ENCODE measurements around the gene CUL3. TPM values are rescaled to one million over a fixed set of nuclear protein-coding genes. Genes with fewer than 3 reads are reported as not detected.

Gene CUL3
- total and polyA plus RNA-seq, 10 of the 15 experiments (the other 5 are each of a cell fraction or from before 2014, with no cell fraction given), result 22.0 to 95.4 (median 53.4) TPM

GRCh38 chr2:224448236-224448635 lies 136.9 kb downstream of the CUL3 start:
- Histone ChIP-seq H3K27ac (ENCODE audit: control insufficient read depth, insufficient read depth) (no peak overlapping the region), H2AFZ (ENCODE audit: control insufficient read depth, low read depth, low read length) (no peak overlapping the region), H3K9me3 (replicated peaks; ENCODE audit: control insufficient read depth, insufficient read depth, low read length) (no peaks in the 10 kb centered on the region), H3K4me1 (ENCODE audit: control insufficient read depth, insufficient read depth, low read length) (no peaks in the 10 kb centered on the region), H3K36me3 (ENCODE audit: control insufficient read depth in 2 of 2, insufficient read depth in 2 of 2, low read length in 1 of 2) (no peaks in the 10 kb centered on the region), H3K27me3 (replicated peaks in 1 of 2; ENCODE audit: control insufficient read depth in 2 of 2, insufficient read depth in 2 of 2, low read length in 1 of 2) (peaks cover 0 to 3% of the 10 kb centered on the region in 2 experiments; a peak in 1 of 4 replicates), H3K4me3 (no peak overlapping the region), H3K4me2 (ENCODE audit: control insufficient read depth, insufficient read depth) (no peak overlapping the region), H4K20me1 (ENCODE audit: control insufficient read depth, insufficient read depth) (no peaks in the 10 kb centered on the region), H3K9ac (ENCODE audit: control insufficient read depth, insufficient read depth, low read length) (no peak overlapping the region), H3K79me2 (ENCODE audit: control insufficient read depth, insufficient read depth, low read length) (no peaks in the 10 kb centered on the region)
- ChIA-PET CTCF (interaction anchor here (0.9 to 2.4 kb wide), 5 partner anchors 10 to 197 kb away, joined by 3 to 6 read pairs (median 3); no protein-coding TSS in a partner anchor), SMC1A (ENCODE audit: uncharacterized antibody, unreplicated experiment) (interaction anchor here (0.7 kb wide), 1 partner anchor 1717 kb away, joined by 3 read pairs; no protein-coding TSS in a partner anchor), RAD21 (ENCODE audit: unreplicated experiment) (no interaction called here), POLR2A (no interaction called here)
- TF ChIP-seq HDAC2 (IDR thresholded peaks at IDR 0.05) (no peak), ZZZ3 (IDR thresholded peaks at IDR 0.05; ENCODE audit: control insufficient read depth, insufficient read length, low read depth) (no peak), RAD21 (IDR thresholded peaks at IDR 0.05; ENCODE audit: insufficient read depth, low read depth, low read length) (no peak), NRF1 (conservative IDR thresholded peaks at IDR 0.05; ENCODE audit: low read depth, low read length) (no peak), NFYB (IDR thresholded peaks at IDR 0.05; ENCODE audit: insufficient read depth, low read depth, low read length) (no peak)
- 59% methylated on average over 1 of the region's 1 CpG for WGBS (ENCODE audit: insufficient coverage, insufficient replicate concordance, low lambda C conversion rate, missing lambda C conversion rate)
- FAIRE-seq, result no peak
- no peak for ATAC-seq
- intact Hi-C loops (cut with micrococcal nuclease; ENCODE audit: unreplicated experiment) (loop anchor here (2.0 kb wide), 1 partner anchor 91 kb away; no protein-coding TSS in a partner anchor), in situ Hi-C loops (cut with MboI) (no loop called here)
- no peak for DNase-seq (ENCODE audit: low read depth, low spot score)
- BruUV-seq (replicated peaks), result no TSS peak

DNA sequence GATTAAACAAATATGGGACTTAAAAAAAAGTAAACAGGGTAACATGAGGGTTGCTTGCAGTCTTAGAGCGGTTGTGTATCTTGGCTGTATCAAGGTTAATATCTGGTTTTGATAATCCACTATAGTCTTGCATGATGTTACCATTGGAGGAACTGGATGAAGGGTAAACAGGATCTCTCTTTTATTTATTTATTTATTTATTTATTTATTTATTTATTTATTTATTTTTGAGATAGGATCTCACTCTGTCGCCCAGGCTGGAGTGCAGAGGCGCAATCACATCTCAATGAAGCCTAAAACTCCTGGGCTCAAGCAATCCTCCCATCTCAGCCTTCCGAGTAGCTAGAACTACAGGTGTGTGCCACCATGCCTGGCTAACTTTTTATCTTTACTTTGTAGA lies 140.4 kb downstream of the CUL3 start:
- in situ Hi-C loops (cut with MboI) (no loop called here), intact Hi-C loops (cut with micrococcal nuclease; ENCODE audit: unreplicated experiment) (no loop called here)
- ChIA-PET RAD21 (ENCODE audit: unreplicated experiment) (no interaction called here), POLR2A (no interaction called here), SMC1A (ENCODE audit: uncharacterized antibody, unreplicated experiment) (no interaction called here), CTCF (no interaction called here)
- Histone ChIP-seq H3K4me3 (no peak overlapping the region), H3K4me2 (ENCODE audit: control insufficient read depth, insufficient read depth) (no peak overlapping the region), H3K27me3 (replicated peaks in 1 of 2; ENCODE audit: control insufficient read depth in 2 of 2, insufficient read depth in 2 of 2, low read length in 1 of 2) (peaks cover 2 to 7% of the 10 kb centered on the region in 2 experiments), H2AFZ (ENCODE audit: control insufficient read depth, low read depth, low read length) (no peak overlapping the region), H3K9me3 (replicated peaks; ENCODE audit: control insufficient read depth, insufficient read depth, low read length) (no peaks in the 10 kb centered on the region), H4K20me1 (ENCODE audit: control insufficient read depth, insufficient read depth) (no peaks in the 10 kb centered on the region), H3K36me3 (ENCODE audit: control insufficient read depth in 2 of 2, insufficient read depth in 2 of 2, low read length in 1 of 2) (no peaks in the 10 kb centered on the region), H3K27ac (ENCODE audit: control insufficient read depth, insufficient read depth) (no peak overlapping the region), H3K79me2 (ENCODE audit: control insufficient read depth, insufficient read depth, low read length) (no peaks in the 10 kb centered on the region), H3K9ac (ENCODE audit: control insufficient read depth, insufficient read depth, low read length) (no peak overlapping the region), H3K4me1 (ENCODE audit: control insufficient read depth, insufficient read depth, low read length) (no peaks in the 10 kb centered on the region; the same call in 1 of the 2 replicates)
- whole genome bisulfite sequencing (ENCODE audit: insufficient coverage, insufficient replicate concordance, low lambda C conversion rate, missing lambda C conversion rate), result 77% methylated on average over 4 of the region's 4 CpGs
- BruUV-seq (replicated peaks), result no TSS peak
- ATAC-seq, result no peak
- no peak for FAIRE-seq
- DNase-seq (ENCODE audit: low read depth, low spot score), result no peak
- TF ChIP-seq MYB (IDR thresholded peaks at IDR 0.05; ENCODE audit: borderline replicate concordance, low read depth, low read length) (no peak), ATF2 (IDR thresholded peaks at IDR 0.05; ENCODE audit: low read length) (no peak), SUZ12 (IDR thresholded peaks at IDR 0.05; ENCODE audit: unreplicated experiment) (no peak), NR2F1 (conservative IDR thresholded peaks at IDR 0.05) (no peak), ZNF207 (IDR thresholded peaks at IDR 0.05; ENCODE audit: borderline replicate concordance) (no peak), POLR2AphosphoS5 (IDR thresholded peaks at IDR 0.05; ENCODE audit: low read length) (no peak)
- TF ChIP-seq, protein P1, sequence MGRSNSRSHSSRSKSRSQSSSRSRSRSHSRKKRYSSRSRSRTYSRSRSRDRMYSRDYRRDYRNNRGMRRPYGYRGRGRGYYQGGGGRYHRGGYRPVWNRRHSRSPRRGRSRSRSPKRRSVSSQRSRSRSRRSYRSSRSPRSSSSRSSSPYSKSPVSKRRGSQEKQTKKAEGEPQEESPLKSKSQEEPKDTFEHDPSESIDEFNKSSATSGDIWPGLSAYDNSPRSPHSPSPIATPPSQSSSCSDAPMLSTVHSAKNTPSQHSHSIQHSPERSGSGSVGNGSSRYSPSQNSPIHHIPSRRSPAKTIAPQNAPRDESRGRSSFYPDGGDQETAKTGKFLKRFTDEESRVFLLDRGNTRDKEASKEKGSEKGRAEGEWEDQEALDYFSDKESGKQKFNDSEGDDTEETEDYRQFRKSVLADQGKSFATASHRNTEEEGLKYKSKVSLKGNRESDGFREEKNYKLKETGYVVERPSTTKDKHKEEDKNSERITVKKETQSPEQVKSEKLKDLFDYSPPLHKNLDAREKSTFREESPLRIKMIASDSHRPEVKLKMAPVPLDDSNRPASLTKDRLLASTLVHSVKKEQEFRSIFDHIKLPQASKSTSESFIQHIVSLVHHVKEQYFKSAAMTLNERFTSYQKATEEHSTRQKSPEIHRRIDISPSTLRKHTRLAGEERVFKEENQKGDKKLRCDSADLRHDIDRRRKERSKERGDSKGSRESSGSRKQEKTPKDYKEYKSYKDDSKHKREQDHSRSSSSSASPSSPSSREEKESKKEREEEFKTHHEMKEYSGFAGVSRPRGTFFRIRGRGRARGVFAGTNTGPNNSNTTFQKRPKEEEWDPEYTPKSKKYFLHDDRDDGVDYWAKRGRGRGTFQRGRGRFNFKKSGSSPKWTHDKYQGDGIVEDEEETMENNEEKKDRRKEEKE (IDR thresholded peaks at IDR 0.05), result no peak

All from GM12878 (cell line).